CD14-positive monocyte (primary cell): Measurements from ENCODE around the gene RUVBL1. TPM values are rescaled to one million over a fixed set of nuclear protein-coding genes. Genes with fewer than 3 reads are reported as not detected.

Source experiments
- DNase-seq, 3 donors: peaks; one replicate each; pipeline ENCODE4 v3.0.0-alpha.2; 2011 to 2022
- H2AFZ ChIP-seq: 2 replicates; pipeline ENCODE4 v1.6.0; 2012; ENCODE audit warnings: mild to moderate bottlenecking, low read depth, low read length, inconsistent platforms; ENCODE audit not compliant: insufficient read depth, poor library complexity, severe bottlenecking
- H3K27ac ChIP-seq, 2 donors: 1 replicate in 1 of 2; 2 replicates in 1 of 2; pipeline ENCODE4 v1.5.1; 2012 to 2013; ENCODE audit warnings: low read length in 2 of 2, control low read depth in 1 of 2, inconsistent platforms in 1 of 2, low read depth in 1 of 2, mild to moderate bottlenecking in 1 of 2
- H3K27me3 ChIP-seq, 2 donors: one replicate each; pipeline versions ENCODE4 v1.6.0 to v1.6.1; 2011 to 2013; ENCODE audit warnings: low read length in 2 of 2; ENCODE audit not compliant: control insufficient read depth in 2 of 2, insufficient read depth in 2 of 2
- H3K36me3 ChIP-seq, 2 donors: replicated peaks in 1 of 2; 1 replicate in 1 of 2; 2 replicates in 1 of 2; pipeline versions ENCODE4 v1.5.1 to v1.6.1; 2012 to 2013; ENCODE audit warnings: low read length in 2 of 2, control low read depth in 1 of 2, inconsistent platforms in 1 of 2, mild to moderate bottlenecking in 1 of 2; ENCODE audit not compliant: insufficient read depth in 2 of 2, control insufficient read depth in 1 of 2
- H3K4me1 ChIP-seq, 2 donors: 1 replicate in 1 of 2; 2 replicates in 1 of 2; pipeline versions ENCODE4 v1.5.1 to v1.6.1; 2012 to 2013; ENCODE audit warnings: low read length in 2 of 2, control low read depth in 1 of 2, inconsistent platforms in 1 of 2, mild to moderate bottlenecking in 1 of 2, moderate library complexity in 1 of 2; ENCODE audit not compliant: insufficient read depth in 2 of 2, control insufficient read depth in 1 of 2
- H3K4me2 ChIP-seq: replicated peaks from 2 replicates; pipeline ENCODE3; 2012; ENCODE audit warnings: low read length, moderate library complexity, mild to moderate bottlenecking; ENCODE audit not compliant: poor library complexity, severe bottlenecking; ENCODE audit errors: extremely low read depth
- H3K4me3 ChIP-seq, 3 experiments: fragments of 200-600 bp in 1 of 3; sonication (generic) in 1 of 3; replicated peaks in 1 of 3; 1 replicate in 2 of 3; 2 replicates in 1 of 3; pipeline ENCODE4 v1.5.1; 2011 to 2013; ENCODE audit warnings: low read length in 3 of 3, mild to moderate bottlenecking in 3 of 3, control low read depth in 2 of 3, low read depth in 2 of 3, inconsistent platforms in 1 of 3, moderate library complexity in 1 of 3
- H3K79me2 ChIP-seq: 2 replicates; pipeline ENCODE4 v1.6.0; 2012; ENCODE audit warnings: mild to moderate bottlenecking, control low read depth, inconsistent platforms, low read length, moderate library complexity; ENCODE audit not compliant: insufficient read depth
- H3K9ac ChIP-seq: 2 replicates; pipeline ENCODE4 v1.6.0; 2017; ENCODE audit warnings: low read length, mild to moderate bottlenecking; ENCODE audit not compliant: insufficient read depth, poor library complexity, severe bottlenecking
- H3K9me3 ChIP-seq, 2 donors: replicated peaks in 1 of 2; 1 replicate in 1 of 2; 2 replicates in 1 of 2; pipeline versions ENCODE4 v1.5.1 to v1.6.1; 2012 to 2013; ENCODE audit warnings: low read length in 2 of 2, control low read depth in 1 of 2; ENCODE audit not compliant: control insufficient read depth in 1 of 2, insufficient read depth in 1 of 2
- H4K20me1 ChIP-seq: 2 replicates; pipeline ENCODE4 v1.6.0; 2012; ENCODE audit warnings: mild to moderate bottlenecking, low read length, control low read depth, moderate library complexity; ENCODE audit not compliant: insufficient read depth
- H3K27ac Mint-ChIP-seq, 7 donors: one replicate each; pipeline ENCODE4 v1.8.0; 2020; ENCODE audit warnings: mild to moderate bottlenecking in 7 of 7, mixed read lengths in 7 of 7, moderate library complexity in 6 of 7, inconsistent platforms in 2 of 7
- H3K27me3 Mint-ChIP-seq, 3 donors: one replicate each; pipeline ENCODE4 v1.8.0; 2021 to 2022; ENCODE audit warnings: low read depth in 3 of 3, mild to moderate bottlenecking in 3 of 3, mixed read lengths in 3 of 3, moderate library complexity in 3 of 3, inconsistent platforms in 1 of 3
- H3K36me3 Mint-ChIP-seq, 2 donors: one replicate each; pipeline ENCODE4 v1.8.0; 2020; ENCODE audit warnings: mixed read lengths in 2 of 2, inconsistent platforms in 1 of 2, mild to moderate bottlenecking in 1 of 2
- H3K4me1 Mint-ChIP-seq: one replicate; pipeline ENCODE4 v1.8.0; 2020; ENCODE audit warnings: mild to moderate bottlenecking, mixed read lengths
- H3K4me3 Mint-ChIP-seq, 2 donors: one replicate each; pipeline ENCODE4 v1.8.0; 2020; ENCODE audit warnings: mild to moderate bottlenecking in 2 of 2, mixed read lengths in 2 of 2, moderate library complexity in 1 of 2
- H3K9me3 Mint-ChIP-seq, 7 donors: one replicate each; pipeline ENCODE4 v1.8.0; 2020 to 2022; ENCODE audit warnings: mixed read lengths in 7 of 7, mild to moderate bottlenecking in 6 of 7, moderate library complexity in 6 of 7, inconsistent platforms in 2 of 7
- CTCF ChIP-seq: fragments of 200-600 bp; IDR thresholded peaks from one replicate; pipeline ENCODE4 v1.8.0; 2022; ENCODE audit warnings: antibody characterized with exemption, mild to moderate bottlenecking
- WGBS: methylation state at CpG from one replicate; pipeline ENCODE4 v1.1.5; 2013; ENCODE audit warnings: missing lambda C conversion rate; ENCODE audit not compliant: insufficient coverage; 5-methylcytosine and 5-hydroxymethylcytosine counted together
- intact Hi-C, 2 donors: fragments of 100-400 bp; cut with micrococcal nuclease; formaldehyde crosslinking; loops; one replicate each; pipeline versions ENCODE4 v1.15.0 to v1.15.1; 2023
- polyA plus RNA-seq, 3 donors: library from polyadenylated mRNA; depleted of rRNA in 1 of 3; unstranded in 2 of 3; stranded (reverse) in 1 of 3; fragments of 300-500 nt in 2 of 3; fragments of >200 nt in 1 of 3; fragmentation: Illumina TruSeq in 2 of 3; gene quantifications; 1 replicate in 2 of 3; 2 replicates in 1 of 3; pipeline ENCODE4 v1.2.3, GENCODE V29; 2012 to 2021

RUVBL1 gene
- polyA plus RNA-seq, 3 donors = 11.0 to 16.2 (median 14.4) TPM

DNA sequence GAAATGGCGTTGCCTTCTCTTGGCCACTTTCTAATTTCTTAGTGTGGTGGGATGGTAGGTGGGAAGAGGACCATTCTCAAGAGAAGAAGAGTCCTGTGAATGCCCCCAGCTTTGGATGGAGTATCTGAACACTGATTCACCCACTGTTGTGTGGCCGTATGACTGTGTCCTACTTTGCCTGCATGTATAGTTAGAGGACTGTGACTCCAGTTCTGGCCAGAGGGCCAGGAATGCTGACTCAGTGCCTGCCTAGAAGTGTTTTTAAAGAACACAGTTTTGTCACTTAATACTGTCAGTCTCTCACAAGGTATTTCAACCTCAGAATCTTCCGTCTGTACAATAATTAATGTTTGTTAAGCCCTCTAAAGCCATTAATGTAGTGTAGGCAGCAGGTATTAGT lies 69.2 kb downstream of the RUVBL1 start:
- Mint-ChIP-seq H3K36me3 (peaks cover 44 to 57% of the 10 kb centered on the region in 2 donors), H3K27me3 (peaks cover 0 to 4% (median 1%) of the 10 kb centered on the region in 3 donors), H3K4me3 (peak overlapping the region in 1 of 2 donors; percentile 19), H3K27ac (peak overlapping the region in 4 of 7 donors; percentile 20 to 98 (median 84)), H3K4me1 (peaks cover 40% of the 10 kb centered on the region), H3K9me3 (no peaks in the 10 kb centered on the region)
- DNase-seq = no peak
- no peak for TF ChIP-seq CTCF
- intact Hi-C loops = loop anchor here in 1 of 2 donors (10.0 kb wide), 2 partner anchors 380 to 460 kb away; partner anchors contain the start of genes ABTB1, MCM2 and TPRA1
- H3K36me3 ChIP-seq = peaks cover 36 to 58% of the 10 kb centered on the region in 2 donors
- no peak overlapping the region for H3K9ac ChIP-seq
- H4K20me1 ChIP-seq = peaks cover 48% of the 10 kb centered on the region
- H3K79me2 ChIP-seq = peaks cover 63% of the 10 kb centered on the region
- no peaks in the 10 kb centered on the region for H3K27me3 ChIP-seq
- H2AFZ ChIP-seq = no peak overlapping the region
- peak overlapping the region in 1 of 2 donors; percentile 89 for H3K27ac ChIP-seq
- H3K4me1 ChIP-seq = peaks cover 28 to 36% of the 10 kb centered on the region in 2 donors
- no CpG with 5 or more reads among the region's 3 CpGs for WGBS
- peak overlapping the region; percentile 90 for H3K4me2 ChIP-seq
- H3K4me3 ChIP-seq = peak overlapping the region in 1 of 3 experiments; percentile 86
- H3K9me3 ChIP-seq = no peaks in the 10 kb centered on the region

- Histone ChIP-seq H3K36me3 (peaks cover 29 to 50% of the 10 kb centered on the region in 2 donors), H3K9ac (no peak overlapping the region), H3K27me3 (no peaks in the 10 kb centered on the region), H3K9me3 (no peaks in the 10 kb centered on the region), H3K4me2 (peak overlapping the region; percentile 90), H3K27ac (peak overlapping the region in 1 of 2 donors; percentile 89), H3K79me2 (peaks cover 61% of the 10 kb centered on the region), H4K20me1 (peaks cover 46% of the 10 kb centered on the region), H3K4me1 (peaks cover 28 to 36% of the 10 kb centered on the region in 2 donors), H3K4me3 (peak overlapping the region in 2 of 3 experiments; percentile 82 to 86), H2AFZ (no peak overlapping the region)
- Mint-ChIP-seq H3K27me3 (peaks cover 0 to 4% (median 1%) of the 10 kb centered on the region in 3 donors), H3K4me3 (peak overlapping the region in 1 of 2 donors; percentile 8), H3K4me1 (peaks cover 40% of the 10 kb centered on the region), H3K9me3 (no peaks in the 10 kb centered on the region), H3K36me3 (peaks cover 36 to 50% of the 10 kb centered on the region in 2 donors), H3K27ac (peak overlapping the region in 4 of 7 donors; percentile 20 to 98 (median 64))
- DNase-seq = no peak
- WGBS = 94% methylated on average over 3 of the region's 6 CpGs
- intact Hi-C loops = loop anchor here in 1 of 2 donors (10.0 kb wide), 2 partner anchors 379 to 459 kb away; partner anchors contain the start of genes ABTB1, MCM2 and TPRA1
- no peak for TF ChIP-seq CTCF
Observed at GRCh38 chr3:128053614-128054013, 70.0 kb downstream of the RUVBL1 start.
